NCI-H526 treated with DMSO at 0.1 percent for 48 hours (cell line): ENCODE results near the gene TRPC4AP.
"Not testable (repeated sequence)": the region's sequence is repeated elsewhere in the genome, so short reads cannot be mapped to it uniquely, and the experiment has no call there.

Experiments
- DNase-seq: peaks from one replicate; lab custom pipeline; 2025; lab: John Stamatoyannopoulos, UW

TRPC4AP gene

GRCh38 chr20:35059110-35059509, 33.5 kb downstream of the TRPC4AP start:
- no peak for DNase-seq

- no peak for DNase-seq
Observed at GRCh38 chr20:35055445-35056276, 36.9 kb downstream of the TRPC4AP start.

GRCh38 chr20:35054814-35055213, 37.8 kb downstream of the TRPC4AP start:
- DNase-seq = no peak

- DNase-seq = not testable (repeated sequence)
Observed at GRCh38 chr20:35052616-35053015, 40.0 kb downstream of the TRPC4AP start.

- no peak for DNase-seq
Observed at GRCh38 chr20:35049776-35050352, 42.7 kb downstream of the TRPC4AP start.

GRCh38 chr20:35048739-35049138, 43.9 kb downstream of the TRPC4AP start:
- DNase-seq = no peak

- no peak for DNase-seq
Observed at GRCh38 chr20:35042268-35042667, 50.3 kb downstream of the TRPC4AP start.

- no peak for DNase-seq
Observed at GRCh38 chr20:35040646-35041045, 52.0 kb downstream of the TRPC4AP start.

GRCh38 chr20:35039846-35040489, 52.6 kb downstream of the TRPC4AP start:
- no peak for DNase-seq

GRCh38 chr20:35039146-35039545, 53.5 kb downstream of the TRPC4AP start:
- DNase-seq = no peak

- no peak for DNase-seq
Observed at GRCh38 chr20:35034145-35034544, 58.5 kb downstream of the TRPC4AP start.

- no peak for DNase-seq
Observed at GRCh38 chr20:35030136-35030535, 62.5 kb downstream of the TRPC4AP start.

GRCh38 chr20:35027301-35027700, 65.3 kb downstream of the TRPC4AP start:
- no peak for DNase-seq

- no peak for DNase-seq
Observed at GRCh38 chr20:35025116-35025515, 67.5 kb downstream of the TRPC4AP start.

GRCh38 chr20:35023624-35024023, 69.0 kb downstream of the TRPC4AP start:
- no peak for DNase-seq

GRCh38 chr20:35021831-35022230, 70.8 kb downstream of the TRPC4AP start:
- DNase-seq = no peak

- no peak for DNase-seq
Observed at GRCh38 chr20:35021063-35021462, 71.5 kb downstream of the TRPC4AP start.

GRCh38 chr20:35020108-35020928, 72.3 kb downstream of the TRPC4AP start:
- no peak for DNase-seq

GRCh38 chr20:35018590-35019371, 73.8 kb downstream of the TRPC4AP start:
- DNase-seq = no peak

GRCh38 chr20:35017099-35017835, 75.3 kb downstream of the TRPC4AP start:
- DNase-seq = no peak

GRCh38 chr20:35015863-35016193, 76.8 kb downstream of the TRPC4AP start:
- DNase-seq = no peak
